GOT3 (cell line): ENCODE measurements around the gene APOBEC4.

Source experiments
- DNase-seq: peaks from one replicate; lab custom pipeline; 2025; ENCODE audit warnings: mixed read lengths; lab: John Stamatoyannopoulos, UW

APOBEC4 gene

DNA sequence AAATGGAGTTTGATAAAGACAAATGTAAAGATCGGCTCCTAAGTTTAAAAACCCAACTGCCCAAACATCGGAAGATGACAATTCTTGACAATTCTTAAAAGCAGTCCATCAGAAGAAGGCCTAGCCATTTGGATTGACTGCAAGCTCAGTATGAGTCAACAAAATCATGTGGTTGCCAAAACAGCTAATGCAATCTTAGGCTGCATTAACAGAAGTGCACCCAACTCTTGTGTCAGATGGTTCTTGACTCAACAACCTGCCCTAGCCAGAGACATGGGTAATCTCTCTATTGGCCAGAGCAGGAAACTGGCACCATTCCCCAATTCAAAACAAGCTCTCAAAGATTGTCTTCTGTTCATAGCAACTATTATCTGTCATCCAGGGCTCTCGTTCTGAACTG lies 53.0 kb downstream of the APOBEC4 start:
- DNase-seq, result no peak

DNA sequence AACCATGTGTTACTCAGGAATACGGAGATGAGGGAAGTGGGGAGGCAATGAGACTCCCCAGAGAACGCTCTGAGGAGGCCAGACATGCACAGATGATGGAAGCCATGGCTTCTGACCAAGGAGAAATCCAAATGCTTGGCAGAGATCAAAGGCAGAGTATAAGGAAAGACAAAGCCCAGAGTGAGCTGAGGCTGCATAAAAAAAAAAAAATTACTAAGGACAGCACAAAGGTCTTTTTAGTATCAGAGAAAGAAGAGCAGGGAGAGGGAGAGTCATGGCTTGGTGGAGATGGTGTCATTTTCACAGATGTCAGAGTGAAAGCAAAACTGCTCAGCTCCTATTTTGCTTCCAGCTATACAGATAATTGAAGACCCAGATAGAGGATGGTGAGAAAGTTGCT lies 54.7 kb downstream of the APOBEC4 start:
- no peak for DNase-seq

DNA sequence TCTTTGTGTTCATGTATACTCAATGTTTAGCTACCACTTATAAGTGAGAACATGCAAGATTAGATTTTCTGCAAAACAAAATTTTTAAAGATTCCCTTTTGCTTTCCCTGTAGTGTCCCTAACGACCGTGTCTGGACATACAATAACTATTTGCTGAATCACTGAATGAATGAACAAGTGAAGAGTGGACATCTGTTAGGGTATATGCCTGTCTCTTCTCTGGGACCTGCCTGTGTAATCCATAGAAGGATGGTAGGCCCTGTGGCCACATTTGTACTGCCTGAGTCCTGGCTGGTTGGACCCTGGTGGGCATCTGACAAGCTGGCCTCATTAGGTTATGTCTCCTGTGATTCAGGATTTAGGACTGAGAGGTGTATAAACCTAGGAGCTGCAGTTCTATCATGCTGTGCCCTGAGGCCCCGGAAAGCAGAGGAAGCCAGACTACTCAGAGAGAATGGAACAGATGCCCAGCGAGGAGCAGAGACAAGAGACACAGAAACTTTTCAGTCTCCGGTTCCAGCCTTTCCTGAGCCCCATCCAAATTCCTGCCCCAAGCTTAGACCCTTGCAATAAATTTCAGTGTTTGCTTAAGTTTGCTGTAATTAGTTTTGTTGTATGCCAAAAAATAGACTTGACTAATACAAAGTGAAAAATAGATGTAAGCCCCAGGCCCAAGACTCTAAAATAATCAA lies 55.3 kb downstream of the APOBEC4 start:
- DNase-seq, result no peak

DNA sequence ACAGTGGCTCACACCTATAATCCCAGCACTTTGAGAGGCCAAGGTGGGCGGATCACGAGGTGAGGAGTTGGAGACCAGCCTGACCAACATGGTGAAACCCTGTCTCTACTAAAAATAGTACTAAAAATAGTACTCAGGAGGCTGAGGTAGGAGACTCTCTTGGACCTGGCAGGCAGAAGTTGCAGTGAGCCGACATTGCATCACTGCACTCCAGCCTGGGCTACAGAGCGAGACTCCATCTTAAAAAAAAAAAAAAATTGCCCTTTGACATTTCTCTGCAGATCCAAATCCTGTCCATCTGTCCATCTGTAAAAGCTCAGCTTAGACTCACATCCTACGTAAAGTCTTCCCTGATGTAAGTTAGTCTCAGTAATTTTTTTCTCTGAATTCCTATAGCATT lies 56.6 kb downstream of the APOBEC4 start:
- no peak for DNase-seq
